GM18867 (cell line): ENCODE data around the gene CCN6.
"Not testable (repeated sequence)": the region's sequence is repeated elsewhere in the genome, so short reads cannot be mapped to it uniquely, and the experiment has no call there.

ENCODE experiments used
- ATAC-seq: cut with Tn5 transposase; IDR thresholded peaks from one replicate; pipeline ENCODE4 v1.9.1; 2021; ENCODE audit warnings: mild to moderate bottlenecking, moderate library complexity; ENCODE audit not compliant: unreplicated experiment

Gene CCN6

GRCh38 chr6:112049026-112049799 lies 4.7 kb upstream of the CCN6 start:
- ATAC-seq, result no peak

DNA sequence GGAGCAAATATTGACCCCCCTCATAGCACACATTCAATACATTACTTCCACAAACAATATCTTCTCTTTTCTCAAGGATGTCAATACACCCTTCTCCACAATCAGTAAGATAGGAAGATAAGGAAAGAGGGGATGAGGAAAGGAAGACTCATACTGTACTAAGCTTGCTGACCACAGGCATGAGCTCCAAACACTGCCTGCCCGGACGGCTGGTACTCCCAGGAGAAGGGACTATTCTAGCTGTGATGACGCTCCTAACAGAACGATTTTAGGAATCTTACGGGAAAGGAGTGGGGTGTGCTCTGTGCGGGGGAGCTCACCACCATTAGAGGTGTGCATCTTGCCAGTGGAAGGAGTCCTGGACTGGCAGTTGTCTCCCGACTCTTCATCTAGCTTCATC lies 3.9 kb upstream of the CCN6 start:
- no peak for ATAC-seq

GRCh38 chr6:112050429-112050828 lies 3.5 kb upstream of the CCN6 start:
- no peak for ATAC-seq

GRCh38 chr6:112051251-112051740 lies 2.6 kb upstream of the CCN6 start:
- ATAC-seq, result not testable (repeated sequence)

DNA sequence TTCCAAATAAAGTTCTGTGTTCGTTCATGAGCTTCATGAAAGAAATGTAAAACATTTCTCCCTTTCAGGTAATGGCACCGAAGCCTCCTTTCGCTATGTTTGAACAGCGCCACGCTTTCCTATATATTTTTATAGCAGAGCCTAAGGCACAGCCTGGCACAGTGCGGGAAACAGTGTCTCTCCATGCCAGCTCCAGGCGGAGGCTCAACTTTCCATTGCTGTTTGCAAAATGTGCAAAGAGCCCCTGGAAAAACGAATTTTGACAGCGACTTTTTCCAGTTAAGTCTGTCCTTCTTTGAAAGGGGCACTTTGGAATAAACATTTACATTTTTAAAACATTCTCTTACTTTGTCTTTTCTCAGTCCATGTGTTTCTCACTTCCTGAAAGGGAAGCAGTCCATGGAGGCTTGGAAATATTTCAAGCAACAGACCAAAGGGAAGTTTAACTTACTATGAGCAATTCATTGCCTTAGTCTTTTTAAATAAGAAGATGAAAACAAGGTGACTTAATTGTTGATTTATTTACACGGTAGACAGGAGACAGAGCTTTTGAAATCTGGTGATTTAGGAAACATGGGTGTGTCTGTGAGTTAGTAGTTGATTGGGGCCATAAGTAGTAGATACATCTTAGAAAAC lies 769 bp downstream of the CCN6 start:
- ATAC-seq, result no peak

DNA sequence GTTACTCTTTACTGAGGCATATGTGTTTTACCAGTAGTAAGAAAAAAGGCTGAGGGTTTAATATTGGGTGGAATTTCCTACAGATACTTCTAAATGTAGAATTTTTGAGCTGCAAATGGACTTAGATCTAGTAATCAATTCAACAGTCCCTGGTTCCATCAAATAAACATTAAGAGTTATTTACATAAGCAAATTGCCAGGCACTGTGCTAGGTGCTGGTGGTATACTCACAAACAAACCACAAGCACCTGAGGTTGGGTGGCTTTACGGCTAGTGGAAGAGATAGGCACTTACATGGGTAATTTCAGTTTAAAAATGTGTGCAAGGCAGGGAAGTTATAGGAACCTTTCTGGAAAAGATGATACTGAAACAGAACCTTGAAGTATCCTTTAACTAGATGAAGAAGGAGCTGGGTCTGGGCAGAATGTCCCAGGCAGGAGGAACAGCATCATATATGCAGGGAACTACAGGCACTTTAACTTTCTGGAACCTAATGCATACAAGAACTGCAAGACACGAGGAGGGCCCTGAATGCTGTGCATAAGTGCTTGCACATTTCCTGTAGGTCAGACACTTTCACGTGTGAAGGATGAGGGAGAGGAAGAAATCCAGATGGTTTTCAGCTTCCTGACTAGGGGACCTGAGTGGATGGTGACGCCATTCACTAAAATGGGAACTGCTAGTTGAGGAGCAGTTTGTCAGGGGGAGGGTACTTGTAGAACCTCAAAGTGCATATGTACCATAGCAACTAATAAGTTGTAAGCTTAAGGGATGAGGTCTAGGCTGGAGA lies 4.5 kb downstream of the CCN6 start:
- no peak for ATAC-seq

DNA sequence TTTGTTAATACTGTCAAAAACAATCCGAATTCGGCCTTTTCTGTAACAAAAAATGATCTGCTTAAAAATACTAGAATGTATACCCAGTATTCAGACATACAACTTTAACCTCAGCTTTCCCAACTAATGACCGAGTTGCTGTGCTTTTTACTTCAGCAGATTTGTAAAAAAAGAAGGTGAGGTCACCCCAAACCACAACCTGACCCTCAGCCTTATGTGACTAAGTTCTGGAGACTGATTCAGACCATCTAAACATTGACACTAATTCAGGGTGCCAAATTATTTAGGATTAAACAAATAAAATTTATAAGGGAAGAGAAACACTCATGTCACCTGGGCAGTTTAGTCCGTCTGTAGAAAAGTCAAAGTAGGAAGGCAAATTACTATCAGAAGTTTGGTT lies 7.7 kb downstream of the CCN6 start:
- no peak for ATAC-seq

GRCh38 chr6:112062966-112063365 lies 9.1 kb downstream of the CCN6 start:
- ATAC-seq, result no peak

DNA sequence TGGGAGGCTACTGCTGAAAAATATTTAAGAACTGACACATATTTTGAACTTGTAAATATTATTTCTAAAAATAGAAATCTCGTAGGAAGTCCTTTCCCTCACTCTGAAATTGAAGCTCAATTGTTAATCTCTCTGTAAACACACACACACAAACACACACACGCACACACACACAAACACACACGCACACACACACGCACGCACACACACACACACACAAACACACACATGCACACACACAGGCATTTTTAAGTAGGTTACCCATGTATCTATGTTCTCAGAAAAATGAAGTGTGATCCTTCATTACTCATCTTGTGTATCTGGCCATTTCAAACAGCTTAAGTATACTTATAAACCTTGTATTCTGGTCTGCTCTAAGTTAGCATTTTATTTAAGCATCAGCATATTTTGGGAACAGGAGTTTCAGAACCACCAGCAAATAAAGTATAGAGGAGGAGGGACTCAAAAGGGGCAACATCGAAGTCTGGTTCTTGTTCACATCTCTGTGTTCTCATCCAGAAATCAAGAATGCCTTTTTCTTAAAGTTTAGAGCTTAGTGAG lies 11.6 kb downstream of the CCN6 start:
- ATAC-seq, result no peak

DNA sequence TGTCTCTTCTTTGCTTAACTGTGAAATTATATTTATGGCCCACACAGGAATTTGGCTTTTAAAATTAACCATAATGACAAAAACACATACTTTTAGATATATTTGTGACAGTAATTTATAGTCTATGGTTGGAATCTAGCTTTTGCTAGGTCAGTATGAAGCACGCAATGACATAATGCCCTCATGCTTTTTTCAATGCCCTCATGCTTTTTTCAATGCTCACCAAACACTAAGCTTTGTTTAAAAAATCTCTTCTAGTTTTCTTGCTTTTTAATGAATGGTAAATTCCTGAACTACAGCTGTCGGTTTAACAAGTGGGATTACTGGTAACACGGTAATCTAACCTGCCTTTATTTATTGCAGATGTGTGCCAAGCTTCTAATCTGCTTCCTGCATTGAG lies 12.7 kb downstream of the CCN6 start:
- no peak for ATAC-seq

GRCh38 chr6:112081569-112081968 lies 27.7 kb downstream of the CCN6 start:
- ATAC-seq, result no peak

GRCh38 chr6:112085286-112086065 lies 31.6 kb downstream of the CCN6 start:
- no peak for ATAC-seq

- peak; percentile 23 for ATAC-seq
Measured at GRCh38 chr6:112086744-112087135, 32.8 kb downstream of the CCN6 start.

DNA sequence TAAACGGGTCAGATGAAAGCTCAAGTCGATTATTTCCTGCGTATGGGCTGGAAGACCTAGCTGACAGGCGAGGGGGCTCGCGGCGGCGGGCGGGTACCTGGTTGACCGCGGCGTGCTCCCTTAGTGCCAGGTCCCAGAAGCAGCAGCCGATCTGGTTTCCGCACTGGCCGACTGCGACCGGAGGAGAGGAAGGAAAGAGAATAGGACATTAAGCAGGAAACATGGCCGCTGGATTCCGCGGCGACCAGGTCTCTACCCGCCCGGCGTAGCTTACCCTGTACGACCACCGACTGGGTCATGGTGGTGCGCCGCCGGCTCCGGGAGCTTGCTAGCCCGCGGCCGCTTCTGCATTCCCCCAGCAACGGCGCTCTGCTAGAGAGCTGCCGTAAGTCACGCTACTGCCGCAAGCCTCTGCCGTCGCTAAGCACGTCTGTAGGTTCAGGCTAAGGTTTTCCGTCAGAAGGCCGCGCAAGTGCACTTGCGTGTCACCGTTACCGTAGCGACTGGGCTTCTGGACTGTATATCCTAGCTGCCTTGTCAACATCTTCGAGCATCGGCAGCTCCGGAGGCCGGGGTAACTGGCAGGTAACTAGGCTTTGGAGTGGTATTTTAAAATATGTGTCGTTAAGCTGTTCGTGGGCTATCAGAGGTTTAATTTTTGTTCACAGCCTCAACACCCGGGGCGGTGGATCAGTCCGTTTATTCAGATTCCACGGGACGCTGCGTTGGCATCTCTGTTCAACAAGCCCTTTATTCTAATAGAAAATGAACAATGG lies 33.4 kb downstream of the CCN6 start, which contains the start of the genes FAM229B and TUBE1:
TSS of gene FAM229B (plus strand) at position 456 of the 776 bp plus-strand sequence. CDS start 11,693 bp downstream, outside the sequence.
TSS of gene TUBE1 (minus strand) at position 347 of the 776 bp plus-strand sequence. CDS start at position 299, 48 bp downstream.
- ATAC-seq, result peak; percentile 97

GRCh38 chr6:112087916-112088315 lies 34.0 kb downstream of the CCN6 start:
- ATAC-seq, result no peak

- no peak for ATAC-seq
Measured at GRCh38 chr6:112096901-112097300, 43.0 kb downstream of the CCN6 start.

- ATAC-seq, result no peak
Measured at GRCh38 chr6:112100561-112100960, 46.7 kb downstream of the CCN6 start.

GRCh38 chr6:112106026-112106425 lies 52.1 kb downstream of the CCN6 start:
- not testable (repeated sequence) for ATAC-seq

DNA sequence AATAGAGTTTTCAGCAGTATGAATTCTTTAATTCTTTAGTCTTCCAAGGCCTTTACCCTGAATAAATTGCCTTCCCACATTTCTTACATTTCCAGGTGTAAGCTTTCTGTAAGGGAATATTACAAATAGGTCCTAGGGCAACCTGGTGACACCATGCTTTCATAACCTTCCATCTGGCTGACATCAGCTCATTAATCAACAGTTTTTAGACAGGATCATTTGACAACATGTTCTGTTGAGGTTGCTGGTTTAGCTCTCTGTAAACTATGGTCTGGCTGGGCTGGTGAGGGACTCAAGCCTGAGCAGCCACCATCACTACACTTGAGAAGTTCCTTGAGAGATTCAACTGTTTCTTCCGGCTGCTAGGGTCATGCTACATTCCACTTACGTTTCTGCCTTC lies 52.7 kb downstream of the CCN6 start:
- no peak for ATAC-seq
